NCI-H1436 treated with DMSO at 0.1 percent for 48 hours (cell line): Measurements from ENCODE around the gene PET100.

Source experiments
- DNase-seq: peaks from one replicate; lab custom pipeline; 2025; lab: John Stamatoyannopoulos, UW

Gene PET100

GRCh38 chr19:7612282-7613274 lies 17.0 kb upstream of the PET100 start:
- no peak for DNase-seq

- no peak for DNase-seq
Measured at GRCh38 chr19:7614859-7615741, 14.5 kb upstream of the PET100 start.

- DNase-seq: no peak
Measured at GRCh38 chr19:7617172-7617571, 12.4 kb upstream of the PET100 start.

- no peak for DNase-seq
Measured at GRCh38 chr19:7617735-7618134, 11.9 kb upstream of the PET100 start.

GRCh38 chr19:7618348-7618747 lies 11.2 kb upstream of the PET100 start:
- DNase-seq: no peak

- no peak for DNase-seq
Measured at GRCh38 chr19:7618771-7619510, 10.7 kb upstream of the PET100 start.

GRCh38 chr19:7619671-7620441 lies 9.7 kb upstream of the PET100 start:
- DNase-seq: no peak

GRCh38 chr19:7620442-7621412 lies 8.9 kb upstream of the PET100 start:
- DNase-seq: no peak

- no peak for DNase-seq
Measured at GRCh38 chr19:7622933-7623685, 6.5 kb upstream of the PET100 start.

- DNase-seq: no peak
Measured at GRCh38 chr19:7623725-7624603, 5.6 kb upstream of the PET100 start.

- DNase-seq: no peak
Measured at GRCh38 chr19:7624810-7625209, 4.8 kb upstream of the PET100 start.

- DNase-seq: no peak
Measured at GRCh38 chr19:7625763-7626372, 3.7 kb upstream of the PET100 start.

- no peak for DNase-seq
Measured at GRCh38 chr19:7627166-7627565, 2.4 kb upstream of the PET100 start.

GRCh38 chr19:7628589-7629311 lies 843 bp upstream of the PET100 start:
- DNase-seq: no peak

GRCh38 chr19:7631577-7631976 lies 2.0 kb downstream of the PET100 start:
- DNase-seq: no peak

GRCh38 chr19:7632340-7633203 lies 3.0 kb downstream of the PET100 start:
- no peak for DNase-seq
